ENCODE measurements around the gene ZNF74.

ZNF74 gene

GRCh38 chr22:20422271-20423007, 28.5 kb downstream of the ZNF74 start:
- FAIRE-seq = no peak

GRCh38 chr22:20423008-20423905, 29.3 kb downstream of the ZNF74 start:
- FAIRE-seq = no peak

GRCh38 chr22:20423906-20424551, 30.1 kb downstream of the ZNF74 start:
- FAIRE-seq = no peak

- no peak for FAIRE-seq
Measured at GRCh38 chr22:20424568-20424931, 30.6 kb downstream of the ZNF74 start.

- no peak for FAIRE-seq
Measured at GRCh38 chr22:20424932-20425565, 31.1 kb downstream of the ZNF74 start.

- FAIRE-seq = no peak
Measured at GRCh38 chr22:20425566-20426258, 31.8 kb downstream of the ZNF74 start.

- FAIRE-seq = no peak
Measured at GRCh38 chr22:20426259-20426615, 32.3 kb downstream of the ZNF74 start.

GRCh38 chr22:20427104-20427944, 33.4 kb downstream of the ZNF74 start:
- no peak for FAIRE-seq

GRCh38 chr22:20427945-20428417, 34.0 kb downstream of the ZNF74 start:
- no peak for FAIRE-seq

GRCh38 chr22:20428496-20429253, 34.7 kb downstream of the ZNF74 start:
- no peak for FAIRE-seq

- FAIRE-seq = no peak
Measured at GRCh38 chr22:20429254-20430100, 35.5 kb downstream of the ZNF74 start.

- no peak for FAIRE-seq
Measured at GRCh38 chr22:20430101-20430719, 36.3 kb downstream of the ZNF74 start.

GRCh38 chr22:20430720-20431510, 37.0 kb downstream of the ZNF74 start:
- no peak for FAIRE-seq

GRCh38 chr22:20431511-20432192, 37.7 kb downstream of the ZNF74 start:
- no peak for FAIRE-seq

- no peak for FAIRE-seq
Measured at GRCh38 chr22:20432244-20432686, 38.3 kb downstream of the ZNF74 start.

GRCh38 chr22:20433191-20433590, 39.2 kb downstream of the ZNF74 start:
- FAIRE-seq = no peak

GRCh38 chr22:20433686-20434241, 39.8 kb downstream of the ZNF74 start:
- no peak for FAIRE-seq

All from A204.1 (cell line).